Measurements from ENCODE around the gene NEU1.

NEU1 gene

DNA sequence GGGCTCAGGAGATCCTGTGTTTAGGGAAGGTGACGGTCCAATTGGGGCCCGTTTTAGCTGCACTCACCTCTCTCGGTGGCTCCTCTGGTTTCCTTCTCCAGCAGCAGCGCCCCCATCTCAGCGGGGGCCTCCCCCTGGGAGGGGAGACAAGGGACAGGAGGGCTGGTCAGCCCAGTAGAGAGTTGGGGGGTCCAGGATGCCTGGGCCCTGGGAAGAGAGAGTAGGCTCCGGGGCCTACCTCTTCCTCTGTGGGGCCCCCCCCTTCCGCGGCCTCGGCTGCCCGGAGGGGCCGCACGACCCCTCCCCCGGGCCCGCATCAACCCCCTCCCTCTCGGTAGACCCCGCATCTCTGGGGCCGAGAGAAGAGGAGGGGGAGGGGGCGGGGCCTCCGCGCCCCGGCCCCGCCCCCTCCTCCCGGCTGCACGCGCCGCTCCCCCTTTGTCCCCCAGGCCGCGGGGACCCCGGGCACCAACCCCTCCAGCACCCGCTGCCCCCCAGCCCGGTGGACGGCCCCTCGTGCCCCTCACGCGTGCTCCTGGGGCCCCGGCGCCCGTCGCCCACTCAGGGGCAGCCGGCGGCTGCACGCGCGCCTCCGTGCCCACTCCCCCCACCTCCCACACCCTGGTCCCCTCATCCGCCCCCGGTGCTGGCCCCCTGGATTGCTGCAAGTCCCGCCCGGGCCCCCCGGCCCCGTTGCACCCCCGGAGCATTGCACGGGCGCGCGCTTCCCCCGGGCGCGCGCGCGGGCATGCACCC is 34.4 kb upstream of the NEU1 start:
- in situ Hi-C loops (cut with HindIII; ENCODE audit: low sequenced_read_pairs): no loop called here

DNA sequence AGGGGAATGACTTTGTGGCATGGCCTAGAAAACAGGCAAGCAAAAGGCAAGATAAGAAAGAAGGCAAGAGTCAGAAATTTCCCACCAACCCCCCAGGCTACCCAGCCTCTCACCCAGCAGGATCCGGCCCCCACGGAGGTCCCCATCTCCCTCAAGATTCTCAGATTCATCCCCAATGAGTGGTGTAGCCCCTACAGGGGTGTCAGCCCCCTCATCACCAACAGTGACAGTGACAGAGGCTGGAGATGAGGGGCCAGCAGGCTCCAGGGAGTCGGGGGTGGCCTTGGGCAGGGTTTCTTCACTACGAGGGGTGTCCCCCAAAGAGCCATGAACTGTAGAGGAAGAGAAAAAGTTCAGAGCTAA is 33.9 kb upstream of the NEU1 start:
- in situ Hi-C loops (cut with HindIII; ENCODE audit: low sequenced_read_pairs): no loop called here

DNA sequence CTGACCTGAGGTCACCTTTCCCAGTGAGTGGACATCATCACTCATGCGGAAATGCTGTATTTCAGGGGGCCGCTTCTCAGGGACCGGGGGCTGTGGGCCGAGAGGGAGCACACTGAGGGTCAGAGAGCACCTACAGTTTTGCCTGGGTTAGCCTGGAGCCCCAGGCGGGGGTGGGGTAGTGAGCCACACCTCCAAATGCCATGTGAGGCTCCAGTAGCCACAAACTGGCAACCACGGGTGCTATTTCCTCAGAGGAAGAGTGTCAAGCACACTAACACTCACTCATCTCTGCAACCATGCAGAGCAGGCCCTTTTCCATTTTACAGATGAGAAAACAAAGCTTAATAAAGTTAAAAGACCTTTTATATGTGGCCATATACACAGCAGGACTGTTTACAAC is 30.2 kb upstream of the NEU1 start:
- in situ Hi-C loops (cut with HindIII; ENCODE audit: low sequenced_read_pairs): no loop called here

DNA sequence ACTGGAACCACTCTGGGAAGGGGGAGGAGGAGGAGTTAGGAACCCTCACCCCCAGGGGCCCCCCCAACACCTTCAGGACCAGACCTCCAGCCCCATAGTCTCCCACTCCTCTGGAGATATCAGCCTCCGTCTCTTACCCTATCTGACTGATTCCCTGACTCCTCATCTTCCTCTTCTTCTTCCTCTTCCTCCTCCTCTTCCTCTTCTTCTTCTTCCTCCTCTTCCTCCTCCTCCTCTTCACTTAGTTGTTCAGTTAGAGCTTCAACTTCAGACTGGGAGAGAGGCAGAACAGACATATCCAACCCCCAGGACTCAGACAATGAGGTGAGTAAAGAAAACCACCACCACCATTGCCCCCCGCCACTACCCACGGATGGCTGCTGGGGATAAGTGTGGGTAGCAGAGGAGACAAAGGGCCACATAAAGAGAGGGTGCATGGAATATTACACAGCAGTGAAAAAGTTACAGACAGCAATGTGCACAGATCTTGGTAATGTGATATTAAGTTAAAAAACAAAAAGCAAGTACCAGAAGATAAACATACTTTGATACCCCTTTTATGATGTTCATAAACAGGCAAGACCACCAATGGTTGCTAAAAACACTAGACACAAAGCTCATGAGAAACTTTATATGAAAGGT is 26.8 kb upstream of the NEU1 start:
- in situ Hi-C loops (cut with HindIII; ENCODE audit: low sequenced_read_pairs): no loop called here

DNA sequence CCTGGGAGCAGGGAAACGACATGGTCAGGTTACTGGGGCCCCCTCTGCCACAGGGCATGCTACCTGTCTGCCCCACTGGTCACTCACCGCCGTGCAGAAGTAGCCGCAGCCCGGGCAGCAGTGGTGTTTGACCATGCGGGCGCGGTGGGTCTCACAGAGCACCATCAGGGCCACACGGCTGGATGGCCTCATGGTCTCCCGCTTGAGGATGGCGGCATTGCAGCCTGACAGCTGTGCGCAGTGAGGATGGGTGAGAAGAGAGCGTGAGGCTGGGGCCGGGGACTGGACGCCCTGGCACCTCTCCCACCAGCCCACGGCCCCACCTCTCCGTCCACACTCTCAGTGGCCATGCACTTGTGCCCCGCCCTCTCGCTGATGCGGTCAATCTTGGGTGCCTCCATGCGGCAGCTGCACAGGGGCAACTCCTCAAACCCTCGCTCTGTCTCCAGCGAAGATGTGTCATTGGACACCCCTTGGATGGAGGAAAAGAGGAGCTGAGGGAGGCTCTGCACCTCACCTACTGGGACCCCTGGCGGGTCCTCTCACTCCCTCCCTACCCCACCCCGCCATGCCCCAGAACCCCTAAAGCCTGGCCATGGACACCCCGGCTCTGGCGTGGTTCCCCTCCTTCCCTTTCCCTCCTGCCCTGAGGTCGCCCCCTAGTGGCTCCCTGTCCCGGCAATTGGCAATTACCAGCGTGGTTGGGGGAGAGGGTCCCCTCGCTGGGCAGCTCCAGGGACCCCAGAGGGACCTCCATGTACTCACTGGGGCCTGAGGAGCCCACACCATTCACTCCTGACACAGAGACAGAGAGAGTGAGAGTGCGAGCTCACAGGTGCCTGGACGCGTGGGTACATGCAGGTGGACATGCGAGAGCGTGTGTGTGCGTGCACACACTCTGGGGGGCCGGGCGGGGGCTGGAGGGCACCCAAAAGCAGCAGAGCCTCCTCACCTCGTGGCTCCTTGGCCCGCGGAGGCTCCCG is 25.9 kb upstream of the NEU1 start:
- in situ Hi-C loops (cut with HindIII; ENCODE audit: low sequenced_read_pairs): no loop called here

DNA sequence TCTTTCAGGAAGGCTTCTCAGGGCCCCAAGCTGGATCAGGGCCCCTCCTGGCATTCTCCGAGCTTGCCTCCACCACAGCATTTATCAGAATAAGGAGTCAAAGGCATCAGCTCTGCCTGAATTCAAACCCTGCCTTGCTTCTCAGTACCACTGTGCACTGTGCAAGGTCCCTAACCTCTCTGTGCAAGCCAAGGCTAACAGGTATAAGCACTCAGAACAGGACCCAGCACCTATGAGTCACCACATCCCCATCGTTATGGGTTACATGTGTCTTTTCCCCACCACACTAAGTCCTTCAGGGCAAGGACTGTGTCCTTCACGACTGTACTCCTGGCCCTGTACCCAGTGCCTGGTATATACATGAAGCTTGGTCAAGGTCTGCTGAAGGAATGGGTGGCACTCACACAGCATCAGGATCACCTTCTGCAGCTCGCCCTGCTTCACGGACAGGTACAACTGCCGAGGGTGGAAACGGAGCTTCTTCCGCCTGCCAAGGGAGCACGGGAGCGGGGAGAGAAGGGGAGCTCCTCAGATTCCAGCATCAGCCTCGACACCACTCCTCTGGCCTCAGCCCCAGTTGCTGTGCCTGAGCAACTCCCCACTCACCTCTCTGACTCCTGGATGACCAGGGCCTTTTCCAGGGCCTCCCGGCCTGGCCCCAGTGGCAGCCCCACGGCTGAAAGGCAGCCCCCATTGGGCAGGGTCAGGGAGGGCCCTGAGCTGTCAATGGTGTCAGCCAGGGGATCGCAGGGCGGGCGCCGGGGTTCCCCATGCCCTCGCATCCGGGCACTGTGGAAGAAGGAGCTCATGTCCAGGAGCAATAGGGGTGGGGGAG is 24.8 kb upstream of the NEU1 start:
- in situ Hi-C loops (cut with HindIII; ENCODE audit: low sequenced_read_pairs): no loop called here

DNA sequence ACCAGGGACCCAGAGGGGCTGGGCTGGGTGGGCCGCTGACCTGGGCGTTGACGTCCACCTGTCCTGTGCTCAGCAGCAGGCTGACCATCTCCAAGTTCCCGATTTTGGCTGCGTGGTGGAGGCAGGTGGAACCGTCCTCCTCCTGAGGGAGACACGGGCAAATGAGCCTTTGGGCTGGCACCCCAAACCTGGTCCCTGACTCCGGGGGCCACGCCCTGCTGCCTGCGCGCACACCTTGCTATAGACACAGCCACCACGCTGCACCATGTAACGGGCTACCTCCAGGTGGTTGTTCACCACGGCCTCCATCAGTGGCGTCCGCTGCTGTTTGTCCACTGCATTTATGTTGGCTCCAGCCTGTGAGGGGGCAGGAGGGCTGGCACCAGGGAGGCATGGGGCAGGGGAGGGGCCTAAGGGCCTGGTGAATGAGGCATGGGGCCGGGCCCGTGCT is 23.9 kb upstream of the NEU1 start:
- in situ Hi-C loops (cut with HindIII; ENCODE audit: low sequenced_read_pairs): no loop called here

DNA sequence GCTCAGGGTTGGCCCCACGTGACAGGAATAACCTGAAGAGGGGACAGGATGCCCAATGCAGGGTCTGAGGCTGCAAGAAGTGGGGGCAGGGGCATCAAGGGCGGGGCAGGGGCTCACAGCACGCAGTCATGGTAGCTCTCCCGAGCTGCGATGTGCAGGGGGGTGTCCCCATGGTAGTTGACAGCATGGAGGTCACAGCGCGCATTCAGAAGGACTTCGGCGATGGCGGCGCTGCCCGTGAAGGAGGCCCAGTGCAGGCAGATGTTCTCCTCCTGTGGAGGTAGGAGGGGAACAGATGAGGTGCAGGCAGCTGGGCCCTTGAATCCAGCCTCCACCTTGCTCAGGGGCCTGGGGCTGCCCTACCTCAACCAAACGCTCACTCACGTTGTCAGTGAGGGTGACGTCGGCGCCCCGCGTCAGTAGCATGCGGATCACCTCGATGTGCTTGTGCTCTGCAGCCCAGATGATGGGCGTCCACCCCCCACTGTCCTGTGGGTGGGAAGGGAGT is 22.0 kb upstream of the NEU1 start:
- in situ Hi-C loops (cut with HindIII; ENCODE audit: low sequenced_read_pairs): no loop called here

DNA sequence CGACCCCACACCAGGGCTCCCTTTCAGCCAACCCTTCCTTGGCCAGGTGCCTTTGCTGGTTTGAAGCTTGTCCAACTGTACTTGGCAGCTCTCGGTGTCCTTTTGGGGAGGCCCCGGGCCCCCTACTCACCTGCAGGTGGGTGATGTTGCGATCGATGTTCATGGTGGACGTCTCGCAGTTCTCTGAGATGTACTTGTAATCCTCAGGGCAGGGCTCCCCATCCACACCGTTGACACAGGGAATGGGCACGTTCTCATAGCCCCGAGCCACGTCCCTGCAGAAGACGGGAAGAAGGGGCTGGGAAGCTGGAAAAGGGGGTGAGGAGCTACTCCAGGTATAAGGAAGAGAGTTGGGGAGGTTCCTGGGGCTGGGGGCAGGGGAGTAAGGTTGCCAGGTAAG is 21.1 kb upstream of the NEU1 start:
- in situ Hi-C loops (cut with HindIII; ENCODE audit: low sequenced_read_pairs): no loop called here

DNA sequence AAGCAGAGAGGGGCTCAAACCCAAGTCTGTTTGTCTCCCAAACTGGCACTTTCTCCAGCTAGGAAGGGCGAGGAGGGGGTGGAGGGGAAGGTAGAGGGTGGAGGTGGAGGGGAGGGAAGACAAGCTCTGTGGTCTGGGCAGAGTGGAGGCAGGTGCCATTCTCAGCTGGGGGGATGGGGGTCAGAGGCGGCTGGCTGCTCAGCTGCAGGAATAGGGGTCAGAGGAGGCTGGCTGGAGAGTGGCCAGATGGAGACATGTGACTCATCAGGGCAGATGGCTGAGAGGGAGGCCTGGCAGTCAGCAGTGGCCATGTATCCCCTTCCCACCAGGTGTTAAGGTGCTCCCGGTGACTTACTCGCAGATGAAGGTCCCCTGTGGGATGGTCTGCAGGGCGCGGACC is 19.7 kb upstream of the NEU1 start:
- in situ Hi-C loops (cut with HindIII; ENCODE audit: low sequenced_read_pairs): no loop called here

DNA sequence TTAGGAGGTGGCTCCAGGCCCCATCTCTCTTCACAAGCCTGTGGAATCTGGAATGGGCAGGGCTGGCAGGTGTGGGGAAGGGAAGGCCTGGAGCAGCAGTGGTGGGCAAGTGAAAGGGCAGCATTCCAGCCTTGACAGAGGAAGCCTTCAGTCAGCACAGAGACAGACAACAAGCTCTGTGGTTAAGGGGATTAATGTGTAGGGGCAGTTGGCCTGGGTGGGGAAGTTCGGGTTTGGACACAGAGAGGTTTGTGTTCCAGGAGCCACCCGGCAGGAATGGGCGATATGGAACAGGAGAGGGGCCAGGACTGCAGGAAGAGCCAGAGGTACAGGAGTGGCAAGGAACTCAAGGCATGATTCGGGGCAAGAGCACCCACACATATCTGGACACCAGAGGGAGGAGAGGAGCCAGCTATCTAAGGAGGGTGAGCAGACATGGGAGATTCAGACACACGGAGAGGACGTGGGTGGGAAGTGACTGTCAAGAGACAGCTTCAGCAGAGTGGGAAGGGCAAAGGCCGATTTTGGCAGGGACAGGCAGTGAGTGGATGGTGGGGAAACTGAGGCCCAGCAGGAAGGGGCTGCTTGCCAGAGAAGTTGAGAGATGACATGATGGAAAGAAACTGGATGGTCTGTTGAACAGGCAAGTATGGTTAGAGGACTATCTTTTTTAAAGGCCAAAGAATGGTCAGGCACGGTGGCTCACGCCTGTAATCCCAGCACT is 18.7 kb upstream of the NEU1 start:
- in situ Hi-C loops (cut with HindIII; ENCODE audit: low sequenced_read_pairs): no loop called here

DNA sequence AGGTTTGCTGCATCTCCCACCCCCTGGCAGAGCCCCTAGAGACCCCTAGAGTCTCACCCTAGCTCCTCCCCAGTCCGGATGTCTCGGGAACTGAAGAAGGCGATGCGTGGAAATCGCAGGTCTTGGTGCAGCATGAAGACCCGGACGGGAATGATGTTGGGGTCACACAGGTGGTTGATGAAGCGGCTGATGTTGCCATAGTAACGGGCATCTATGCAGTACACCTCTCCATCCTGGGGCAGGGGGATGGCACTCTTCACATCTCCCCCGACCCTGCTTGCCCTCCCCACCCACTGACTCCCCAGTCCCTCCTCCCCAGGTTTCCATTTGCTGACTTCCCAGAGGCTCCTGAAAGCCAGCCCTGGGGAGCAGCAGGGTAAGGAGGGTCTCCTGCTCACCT is 18.0 kb upstream of the NEU1 start:
- in situ Hi-C loops (cut with HindIII; ENCODE audit: low sequenced_read_pairs): no loop called here

DNA sequence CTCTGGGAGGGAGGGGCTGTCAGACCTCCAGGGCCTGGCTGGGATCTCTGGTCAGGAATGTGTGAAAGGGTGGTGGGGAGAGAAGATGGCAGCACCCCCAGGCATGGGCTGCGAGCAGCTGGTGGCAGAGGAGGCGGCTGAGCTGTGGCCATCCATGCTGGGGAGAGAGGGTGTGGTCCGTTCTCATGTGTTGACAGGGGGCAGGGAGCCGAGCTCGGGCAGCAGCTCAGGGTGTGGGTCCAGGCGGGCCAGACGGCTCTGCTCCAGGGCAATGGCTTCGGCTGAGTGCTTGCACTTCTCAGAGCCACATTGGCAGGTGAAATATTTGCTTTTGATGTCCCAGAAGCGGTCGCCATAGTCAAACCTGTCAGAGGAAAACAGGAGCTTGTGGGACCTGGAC is 17.3 kb upstream of the NEU1 start:
- in situ Hi-C loops (cut with HindIII; ENCODE audit: low sequenced_read_pairs): no loop called here

DNA sequence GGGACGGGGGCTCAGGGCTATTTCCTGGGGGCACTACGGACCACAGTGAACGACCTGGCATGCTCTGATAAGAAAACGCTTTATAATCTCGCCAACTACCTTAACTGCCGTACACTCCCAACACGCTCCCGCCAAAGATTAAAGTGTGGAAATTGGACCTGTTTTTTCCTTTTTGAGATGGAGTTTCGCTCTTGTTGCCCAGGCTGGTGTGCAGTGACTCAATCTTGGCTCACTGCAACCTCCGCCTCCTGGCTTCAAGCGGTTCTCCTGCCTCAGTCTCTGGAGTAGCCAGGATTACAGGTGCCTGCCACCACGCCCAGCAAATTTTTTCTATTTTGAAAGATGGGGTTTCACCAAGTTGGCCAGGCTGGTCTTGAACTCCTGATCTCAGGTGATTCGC is 16.5 kb upstream of the NEU1 start:
- in situ Hi-C loops (cut with HindIII; ENCODE audit: low sequenced_read_pairs): no loop called here

DNA sequence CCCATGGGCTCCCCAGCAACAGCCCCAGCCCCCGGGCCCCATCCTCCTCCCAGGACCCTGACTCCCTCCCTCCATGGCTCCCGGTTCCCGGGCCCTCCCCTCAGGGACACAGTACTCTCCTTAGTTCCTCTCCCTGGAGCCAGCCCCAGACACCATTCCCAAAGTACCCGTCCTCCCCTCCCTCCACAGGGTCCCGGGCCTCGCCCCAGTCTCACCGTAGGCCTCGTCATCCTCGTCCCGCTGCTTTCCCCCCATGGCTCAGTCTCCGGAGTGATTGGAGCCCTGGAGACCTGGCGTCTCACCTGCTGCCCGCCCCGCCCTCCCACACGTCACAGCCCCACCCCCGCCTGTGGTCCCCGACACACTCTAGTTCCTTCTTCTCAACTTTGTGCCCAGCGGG is 16.1 kb upstream of the NEU1 start, which contains the start of gene SLC44A4:
Gene SLC44A4 (minus strand): TSS at position 272 of the 400 bp plus-strand sequence. CDS start 17 bp downstream, at position 255.
- in situ Hi-C loops (cut with HindIII; ENCODE audit: low sequenced_read_pairs): no loop called here

DNA sequence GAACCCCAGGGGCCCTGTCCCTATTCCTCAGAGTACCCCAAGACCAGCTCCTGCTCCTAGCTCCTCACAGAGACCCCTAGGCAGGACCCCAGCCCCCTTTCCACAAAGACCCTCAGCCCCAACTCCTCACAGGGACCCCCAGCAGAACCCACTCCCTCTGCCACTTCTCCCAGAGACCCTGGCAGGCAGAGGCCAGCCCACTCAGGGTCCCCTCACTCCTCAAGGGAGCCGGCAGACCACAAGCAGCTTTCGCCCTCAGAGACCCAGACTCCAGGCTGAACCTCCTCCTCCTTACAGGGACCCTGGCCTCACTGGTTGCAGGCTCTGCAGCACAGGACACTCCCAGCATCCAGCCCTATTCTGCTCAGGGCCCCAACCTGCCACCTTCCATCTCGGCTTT is 15.6 kb upstream of the NEU1 start:
- in situ Hi-C loops (cut with HindIII; ENCODE audit: low sequenced_read_pairs): no loop called here

DNA sequence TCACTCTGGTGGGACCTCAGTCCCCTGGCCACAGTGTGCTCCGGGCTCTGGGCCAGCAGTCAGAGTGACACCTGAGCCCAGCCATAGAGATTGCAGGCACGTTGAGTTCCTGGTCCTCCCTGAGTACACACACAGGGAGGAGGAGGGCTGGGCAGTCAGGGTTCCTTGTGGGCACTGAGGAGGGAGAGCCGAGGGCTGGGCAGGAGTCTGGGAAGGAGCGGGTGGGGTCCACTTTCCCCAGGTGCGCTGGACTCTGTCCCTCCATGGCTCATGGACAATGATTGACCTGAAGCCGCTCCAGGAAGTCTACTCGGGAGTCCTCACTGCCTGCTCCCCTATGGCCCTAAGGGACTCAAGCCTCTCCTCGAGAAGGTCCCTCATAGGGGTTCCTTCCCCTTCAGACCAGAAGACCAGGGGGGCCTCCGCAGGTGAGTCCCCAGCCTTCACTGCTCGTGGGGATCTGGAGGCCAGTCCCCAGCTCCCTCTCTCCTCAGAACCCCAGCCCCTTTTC is 15.1 kb upstream of the NEU1 start:
- in situ Hi-C loops (cut with HindIII; ENCODE audit: low sequenced_read_pairs): no loop called here

DNA sequence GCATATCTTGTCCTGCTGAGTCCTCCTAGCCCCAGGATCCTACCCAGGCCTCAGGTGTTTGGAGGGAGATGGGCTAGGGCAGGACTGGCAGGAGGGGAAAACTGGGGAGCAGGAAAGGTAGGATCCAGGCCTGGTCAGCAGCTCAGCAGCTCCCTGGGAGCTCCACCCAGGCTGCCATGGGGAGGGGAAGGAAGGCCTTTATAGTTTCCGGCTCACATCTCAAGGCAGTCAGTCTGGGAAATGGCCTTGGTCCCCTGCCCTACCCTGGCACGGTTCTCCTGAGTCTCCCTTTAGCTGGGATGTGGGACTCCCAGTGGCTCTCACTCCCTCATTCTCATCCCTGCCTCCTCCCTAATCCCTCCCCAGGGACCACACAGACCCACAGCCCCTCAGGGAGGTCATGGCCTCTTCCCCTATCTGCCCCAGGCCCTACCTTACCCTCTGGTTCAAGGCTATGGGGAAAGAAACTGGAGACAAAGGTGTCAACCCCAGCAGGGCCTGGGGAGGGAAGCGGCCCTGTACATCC is 14.6 kb upstream of the NEU1 start:
- in situ Hi-C loops (cut with HindIII; ENCODE audit: low sequenced_read_pairs): no loop called here

DNA sequence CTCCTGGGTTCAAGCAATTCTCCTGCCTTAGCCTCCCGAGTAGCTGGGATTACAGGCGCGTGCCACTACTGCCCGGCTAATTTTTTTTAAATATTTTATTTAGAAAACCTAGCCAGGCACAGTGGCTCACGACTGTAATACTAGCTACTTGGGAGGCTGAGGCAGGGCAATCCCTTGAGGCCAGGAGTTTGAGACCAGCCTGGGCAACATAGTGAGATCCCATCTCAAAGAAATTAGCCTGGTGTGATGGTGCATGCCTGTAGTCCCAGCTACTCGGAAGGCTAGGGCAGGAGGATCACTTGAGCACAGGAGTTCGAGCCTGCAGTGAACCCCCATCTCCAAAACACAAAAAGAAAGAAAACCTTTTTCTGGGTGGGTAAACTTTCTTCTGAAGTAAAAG is 13.7 kb upstream of the NEU1 start:
- in situ Hi-C loops (cut with HindIII; ENCODE audit: low sequenced_read_pairs): no loop called here

All from DLD1 (cell line).